Kidney capillary endothelial cell (primary cell): ENCODE results near the gene ANKRD22.
A peak's percentile ranks its signal among the peaks of the same experiment; 100 is the strongest.

Source experiments
- DNase-seq: peaks from one replicate; pipeline ENCODE4 v3.0.0-alpha.2; 2018; ENCODE audit warnings: low spot score

The ANKRD22 gene

DNA sequence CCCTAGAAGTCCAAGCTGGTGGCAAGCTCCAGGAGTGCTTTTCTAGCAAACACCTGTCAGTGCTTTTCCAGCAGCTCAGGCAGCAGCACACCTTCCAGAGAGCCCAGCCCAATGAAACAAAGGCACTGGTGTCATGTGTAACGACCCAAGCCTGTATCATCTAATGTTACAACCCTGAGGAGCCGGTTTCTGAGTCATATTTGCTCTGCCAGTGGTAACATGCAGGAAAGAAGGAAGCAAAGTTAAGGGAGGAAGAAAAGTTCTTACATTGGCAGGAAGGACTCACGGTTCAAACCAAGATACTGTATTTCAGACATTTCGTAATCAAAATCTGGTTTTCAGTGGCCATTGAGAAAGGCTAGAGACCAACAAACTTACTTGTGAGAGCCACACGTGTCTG lies at the start of gene ANKRD22:
Gene ANKRD22, minus strand, starts transcription at position 139 of the 400 bp plus-strand sequence. CDS start 237 bp downstream, outside the sequence.
- no peak for DNase-seq

DNA sequence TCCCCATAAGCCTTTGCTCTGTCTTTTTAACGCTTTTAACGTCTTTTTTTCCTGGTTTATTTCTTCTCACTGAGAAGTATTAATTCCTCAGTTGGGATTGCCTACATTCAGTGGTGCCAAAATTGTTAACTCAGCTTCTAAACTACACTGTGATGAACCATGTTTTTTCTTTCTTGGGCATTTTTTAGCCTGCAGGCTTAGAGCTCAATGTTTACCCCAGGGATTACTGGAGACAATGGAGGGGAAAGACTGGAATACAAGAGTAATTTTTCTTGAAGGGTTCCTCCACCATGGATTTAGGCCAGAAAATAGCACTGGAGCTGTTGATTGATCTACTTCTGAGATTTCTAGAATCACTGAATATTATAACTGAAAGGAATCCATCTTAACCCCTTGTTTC lies 48.2 kb upstream of the ANKRD22 start:
- no peak for DNase-seq

DNA sequence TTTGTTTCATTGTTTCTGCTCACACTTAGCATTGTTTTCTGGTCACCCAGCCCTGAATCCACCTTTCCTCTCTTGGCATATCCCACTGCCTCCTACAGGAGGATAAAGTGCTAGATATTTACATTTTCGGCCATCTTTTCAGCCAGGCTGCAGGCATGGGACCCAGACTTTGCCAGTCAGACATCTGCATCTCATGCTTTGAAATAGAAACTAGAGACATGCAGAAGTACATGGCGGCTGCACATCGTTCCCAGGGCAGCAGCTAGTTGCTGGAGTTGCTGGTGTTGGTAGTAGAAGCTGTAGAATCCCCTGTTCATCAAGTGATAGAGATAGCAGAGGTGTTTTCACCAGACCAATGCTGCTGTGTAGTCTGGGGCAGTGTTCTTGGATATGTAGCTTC lies 47.1 kb upstream of the ANKRD22 start:
- DNase-seq: no peak

DNA sequence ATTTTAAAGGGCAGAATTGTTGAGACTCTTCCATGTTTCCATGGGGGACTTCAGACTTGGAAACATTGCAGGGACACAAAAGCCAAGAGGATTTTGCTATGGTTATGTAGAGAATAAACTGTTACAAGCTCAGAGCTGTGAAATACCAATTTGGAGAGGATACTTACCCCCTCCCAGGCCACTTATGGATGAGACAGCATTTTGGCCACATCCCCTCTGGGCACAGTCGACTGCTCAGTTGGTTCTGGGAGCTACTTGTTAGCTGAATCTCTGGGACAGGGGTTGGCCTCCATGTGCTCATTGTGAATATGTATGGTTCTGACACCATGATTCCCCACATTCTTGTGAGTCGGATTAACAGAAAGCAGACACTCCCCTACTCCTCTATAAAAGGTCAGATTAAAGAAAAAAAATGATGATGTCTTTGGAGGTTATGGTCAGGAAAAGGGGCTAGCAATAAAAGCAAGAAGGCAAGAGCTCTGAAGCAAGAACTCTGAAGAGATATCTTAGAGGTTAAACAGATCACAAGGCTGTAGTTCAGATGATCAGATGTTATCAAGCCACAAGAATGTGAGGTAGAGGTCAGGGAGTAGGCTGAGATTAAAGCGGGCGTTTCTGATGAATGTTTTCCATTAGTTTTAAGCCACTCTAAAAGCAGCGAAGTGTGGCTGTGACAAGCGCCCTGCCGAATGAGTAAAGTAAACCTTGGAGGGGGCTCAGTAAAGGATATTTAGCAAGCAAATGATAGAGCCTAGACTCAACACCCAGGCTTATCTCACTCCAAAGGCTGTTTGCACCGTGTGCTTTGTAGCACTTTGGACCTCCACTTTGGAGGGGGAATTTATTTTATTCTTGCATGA lies 45.6 kb upstream of the ANKRD22 start:
- DNase-seq: no peak

DNA sequence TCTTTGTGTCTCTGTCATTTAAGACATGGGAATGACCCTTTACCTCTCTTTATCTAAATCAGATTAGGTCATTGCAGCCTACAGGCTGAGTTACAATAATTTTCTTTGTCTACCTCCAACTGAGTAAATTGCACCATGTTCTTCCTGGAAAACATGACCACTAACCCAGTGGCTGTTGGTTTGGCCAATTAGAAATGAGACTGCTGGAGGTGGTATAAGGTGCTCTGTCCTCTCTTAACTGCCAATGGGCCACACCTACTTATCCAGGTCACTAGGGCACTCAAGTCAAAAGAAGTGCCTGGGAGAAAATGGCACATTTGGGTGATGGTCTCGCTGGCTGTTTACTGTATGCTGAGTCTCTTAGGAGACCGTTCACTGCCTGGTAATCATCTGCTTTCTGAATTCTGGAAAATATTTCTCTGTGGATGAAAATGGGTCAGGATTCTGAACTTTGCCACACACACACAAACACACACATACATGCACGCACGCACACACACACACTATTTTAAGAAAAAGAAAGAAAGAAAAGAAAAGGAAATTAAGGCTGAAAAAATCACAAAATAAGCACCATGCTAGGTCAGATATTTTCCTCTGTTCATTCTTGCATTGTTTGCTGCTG lies 44.8 kb upstream of the ANKRD22 start:
- DNase-seq: no peak

DNA sequence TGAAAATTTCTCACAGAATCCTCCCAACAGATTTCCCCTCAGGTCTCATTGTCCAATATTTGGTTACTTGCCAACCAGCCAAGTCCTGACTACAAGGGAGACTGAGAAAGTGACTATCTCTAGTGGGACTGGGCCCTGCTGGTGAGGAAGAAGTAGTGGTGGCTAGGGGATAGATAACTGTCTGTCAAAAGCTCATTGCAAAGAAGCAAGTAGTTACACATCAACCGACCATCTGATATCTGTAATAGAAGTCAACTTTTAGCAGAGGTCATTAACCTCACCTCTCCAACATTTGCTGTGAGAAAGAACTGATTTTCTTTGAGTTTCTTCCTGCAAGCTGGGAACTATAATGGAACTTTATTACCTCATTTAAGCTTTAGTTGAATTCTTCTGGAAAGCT lies 43.6 kb upstream of the ANKRD22 start:
- no peak for DNase-seq

DNA sequence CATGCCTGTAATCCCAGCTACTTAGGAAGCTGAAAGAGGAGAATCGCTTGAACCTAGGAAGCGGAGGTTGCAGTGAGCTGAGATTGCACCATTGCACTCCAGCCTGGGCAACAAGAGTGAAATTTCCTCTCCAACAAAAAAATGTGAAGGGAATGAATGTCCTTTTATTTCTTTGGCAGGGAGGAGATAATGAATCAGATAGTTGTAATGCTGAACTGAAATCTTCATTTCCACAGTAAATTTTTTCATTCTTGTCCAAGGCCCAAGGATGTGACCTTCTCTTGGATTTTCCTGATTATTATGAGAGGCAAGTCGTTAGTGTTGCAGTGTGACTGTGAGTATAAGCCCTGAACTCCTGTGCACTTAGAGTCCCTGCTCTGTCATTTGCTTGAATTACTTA lies 42.0 kb upstream of the ANKRD22 start:
- no peak for DNase-seq

DNA sequence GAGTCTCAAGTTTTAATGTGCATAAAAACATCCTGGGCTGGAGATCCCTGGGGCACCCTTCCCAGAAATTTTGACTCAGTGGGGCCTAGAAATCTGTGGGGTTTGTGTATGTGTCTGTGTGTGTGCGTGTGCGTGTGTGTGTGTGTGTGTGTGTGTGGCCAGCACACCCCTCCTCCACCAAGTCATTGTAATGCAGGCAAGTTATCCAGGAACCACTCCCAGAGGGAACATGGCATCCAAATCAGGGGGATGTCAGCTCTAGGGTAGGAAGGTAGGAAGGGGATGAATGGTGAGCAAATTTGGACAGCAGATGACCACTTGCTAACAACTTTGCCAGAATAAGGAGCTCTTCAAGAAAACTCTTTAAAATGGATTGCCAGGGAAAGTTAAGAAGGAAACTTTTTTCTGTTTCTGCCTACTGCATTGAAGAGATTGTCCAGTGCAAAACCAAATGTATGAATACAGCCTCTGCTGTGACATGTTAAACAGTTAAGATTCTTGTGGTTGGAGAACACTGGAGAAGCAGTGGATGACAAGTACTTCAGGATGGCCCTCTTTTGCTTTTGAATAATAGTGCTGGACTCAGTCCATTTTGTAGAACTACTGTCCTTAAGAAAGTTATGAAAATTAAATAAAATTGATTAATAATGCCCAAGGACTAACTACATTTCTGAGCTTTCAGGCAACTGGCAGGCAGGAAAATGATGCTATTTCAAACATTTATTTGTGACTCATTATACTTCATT lies 40.8 kb upstream of the ANKRD22 start:
- DNase-seq: no peak

DNA sequence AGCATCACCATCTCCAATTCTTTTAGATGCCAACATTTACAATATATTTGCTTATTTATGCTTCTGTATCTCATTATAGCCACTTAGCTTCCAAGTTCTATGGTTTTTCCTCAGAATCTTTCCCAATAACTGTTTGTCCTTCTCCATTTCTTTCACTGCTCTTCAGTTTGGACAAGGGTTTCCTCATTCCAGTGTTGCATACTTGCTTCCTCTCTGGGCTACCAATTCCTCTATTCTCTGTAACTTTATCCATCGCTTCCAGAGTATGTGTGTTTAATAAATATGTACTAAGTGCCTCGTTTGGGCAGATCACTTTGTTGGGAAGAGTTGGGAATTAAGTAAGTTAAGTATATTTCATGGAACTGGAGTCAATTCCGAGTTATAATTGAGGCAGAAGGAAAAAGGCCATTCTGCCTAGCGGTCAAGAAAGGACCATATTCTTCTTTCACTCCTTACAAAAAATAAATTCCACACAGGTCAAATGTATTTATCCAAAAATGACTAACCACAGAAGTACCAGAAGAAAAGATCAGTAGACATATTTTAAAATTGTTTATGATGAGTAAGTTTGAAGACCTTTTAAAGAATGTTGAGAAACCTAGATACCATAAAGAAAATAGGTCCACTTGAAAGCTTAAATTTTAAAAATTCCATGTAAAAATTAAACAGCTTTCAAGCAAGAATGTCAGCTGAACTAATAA lies 39.2 kb upstream of the ANKRD22 start:
- DNase-seq: no peak

DNA sequence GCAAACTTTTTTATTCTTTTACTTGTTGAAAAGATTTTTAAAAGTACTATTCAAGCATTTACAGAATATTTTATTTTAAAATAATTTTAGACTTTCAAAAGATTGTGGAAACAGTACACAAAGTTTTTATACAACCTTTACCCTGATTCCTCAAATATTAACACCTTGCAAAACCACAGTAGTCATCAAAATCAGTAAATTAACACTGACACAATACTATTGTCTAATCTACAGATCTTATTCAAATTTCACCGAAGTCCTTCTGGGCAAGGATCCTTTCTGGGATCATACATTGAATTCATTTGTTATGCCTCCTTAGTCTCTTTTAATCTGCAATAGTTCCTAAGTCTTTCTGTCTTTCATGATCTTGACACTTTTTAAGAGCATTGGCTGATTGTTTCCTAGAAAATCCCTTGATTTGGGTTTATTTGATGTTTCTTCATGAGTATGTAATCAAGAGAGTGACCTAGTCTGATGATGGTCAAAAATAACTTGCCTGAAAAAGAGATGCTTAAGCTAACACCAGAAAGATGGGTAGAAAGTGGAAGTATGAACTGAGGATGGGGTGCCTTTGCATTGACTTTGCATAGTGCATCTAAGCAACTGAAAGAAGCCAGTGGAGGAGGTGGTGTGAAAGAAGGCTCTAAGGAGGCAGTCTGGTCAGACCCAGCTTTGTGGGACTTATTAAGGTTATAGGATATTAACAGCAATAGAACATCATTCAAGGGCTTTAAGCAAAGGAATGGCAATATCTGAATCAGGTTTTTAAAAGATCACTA lies 38.1 kb upstream of the ANKRD22 start:
- no peak for DNase-seq

DNA sequence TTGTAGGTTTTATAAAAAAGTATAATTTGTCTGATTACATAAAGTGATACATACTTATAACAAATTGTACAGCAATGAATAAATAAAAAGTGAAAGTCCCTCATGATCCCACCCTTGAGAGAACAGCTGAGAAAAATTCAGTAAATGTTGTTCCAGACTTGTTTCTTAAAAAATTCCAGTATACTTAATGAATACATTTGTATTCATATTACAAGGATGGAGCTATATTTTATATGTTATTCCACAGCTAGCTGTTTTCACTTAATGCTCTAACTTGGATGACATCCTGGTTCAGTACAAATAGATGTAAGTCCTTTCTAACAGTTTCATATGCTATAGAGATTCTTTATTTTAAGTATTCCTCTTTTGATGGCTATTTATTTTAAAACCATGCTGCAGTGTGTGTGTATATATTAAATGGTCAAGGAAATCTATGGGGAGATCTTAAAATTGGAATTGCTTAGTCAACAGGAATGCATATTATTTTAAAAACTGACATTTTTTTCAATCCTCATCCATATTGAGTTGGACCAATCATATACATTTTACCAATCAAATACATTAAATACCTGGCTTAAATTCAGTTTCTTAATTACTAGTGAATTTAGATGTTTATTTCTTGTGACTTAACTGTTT lies 37.3 kb upstream of the ANKRD22 start:
- no peak for DNase-seq

DNA sequence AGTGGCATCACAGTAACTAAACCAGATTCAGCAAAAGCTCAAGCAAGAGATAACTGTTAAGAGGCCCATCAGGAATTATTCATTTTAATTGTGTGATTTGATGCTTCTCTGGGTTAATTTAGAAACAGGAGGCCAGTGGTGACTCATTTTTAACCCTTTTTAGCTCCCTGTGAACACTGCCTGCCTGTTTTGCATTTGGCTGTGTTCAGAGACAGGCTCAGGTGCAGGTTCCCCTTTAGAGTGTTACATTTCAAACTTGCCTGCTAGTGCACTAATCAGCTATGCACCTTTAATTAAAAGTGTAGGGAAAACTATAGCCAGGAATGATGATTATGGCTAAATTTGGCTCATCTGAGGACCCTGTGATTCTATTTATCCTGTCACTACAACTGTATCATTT lies 34.9 kb upstream of the ANKRD22 start:
- no peak for DNase-seq

DNA sequence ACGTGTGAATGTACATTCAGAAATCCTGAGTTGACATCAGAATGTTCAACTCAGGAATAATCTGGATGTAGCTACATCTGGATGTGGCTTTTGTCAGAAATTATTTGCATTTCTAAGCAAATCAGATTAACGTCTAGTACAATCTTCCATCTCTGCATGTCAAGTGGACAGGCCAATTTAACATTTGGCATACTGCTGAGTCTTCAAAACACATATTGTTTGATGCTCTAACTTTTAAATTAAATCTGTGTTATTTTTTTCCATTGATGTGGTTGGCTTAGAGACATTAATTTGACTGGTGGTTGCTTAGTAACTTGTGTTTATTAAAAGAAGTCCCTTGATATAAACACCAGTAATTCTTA lies 31.8 kb upstream of the ANKRD22 start:
- no peak for DNase-seq

DNA sequence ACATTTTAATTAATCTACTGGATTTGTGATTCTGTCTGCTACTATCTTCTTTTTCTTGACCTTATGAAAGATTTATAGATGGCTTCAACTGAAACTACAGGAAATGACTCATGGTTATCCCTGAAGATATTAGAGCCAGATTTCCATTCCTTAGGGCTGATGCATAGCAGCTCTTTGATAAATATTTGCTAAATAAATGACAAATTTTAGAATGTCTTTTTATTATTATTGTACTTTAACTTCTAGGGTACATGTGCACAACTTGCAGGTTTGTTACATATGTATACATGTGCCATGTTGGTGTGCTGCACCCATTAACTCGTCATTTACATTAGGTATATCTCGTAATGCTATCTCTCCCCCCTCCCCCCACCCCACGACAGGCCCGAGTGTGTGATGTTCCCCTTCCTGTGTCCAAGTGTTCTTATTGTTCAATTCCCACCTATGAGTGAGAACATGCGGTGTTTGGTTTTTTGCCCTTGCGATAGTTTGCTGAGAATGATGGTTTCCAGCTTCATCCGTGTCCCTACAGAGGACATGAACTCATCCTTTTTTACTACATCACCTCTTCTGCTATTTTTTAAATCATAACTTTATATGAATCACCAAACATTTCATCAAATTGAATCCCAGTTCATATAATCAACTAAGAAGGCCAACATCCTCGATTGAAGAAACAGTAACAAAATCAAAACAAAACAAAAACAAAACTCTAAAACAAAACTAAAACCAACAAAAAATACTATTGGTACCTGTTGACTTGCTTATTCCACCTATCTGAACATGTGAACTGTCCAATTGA lies 31.2 kb upstream of the ANKRD22 start:
- peak; percentile 77 for DNase-seq

DNA sequence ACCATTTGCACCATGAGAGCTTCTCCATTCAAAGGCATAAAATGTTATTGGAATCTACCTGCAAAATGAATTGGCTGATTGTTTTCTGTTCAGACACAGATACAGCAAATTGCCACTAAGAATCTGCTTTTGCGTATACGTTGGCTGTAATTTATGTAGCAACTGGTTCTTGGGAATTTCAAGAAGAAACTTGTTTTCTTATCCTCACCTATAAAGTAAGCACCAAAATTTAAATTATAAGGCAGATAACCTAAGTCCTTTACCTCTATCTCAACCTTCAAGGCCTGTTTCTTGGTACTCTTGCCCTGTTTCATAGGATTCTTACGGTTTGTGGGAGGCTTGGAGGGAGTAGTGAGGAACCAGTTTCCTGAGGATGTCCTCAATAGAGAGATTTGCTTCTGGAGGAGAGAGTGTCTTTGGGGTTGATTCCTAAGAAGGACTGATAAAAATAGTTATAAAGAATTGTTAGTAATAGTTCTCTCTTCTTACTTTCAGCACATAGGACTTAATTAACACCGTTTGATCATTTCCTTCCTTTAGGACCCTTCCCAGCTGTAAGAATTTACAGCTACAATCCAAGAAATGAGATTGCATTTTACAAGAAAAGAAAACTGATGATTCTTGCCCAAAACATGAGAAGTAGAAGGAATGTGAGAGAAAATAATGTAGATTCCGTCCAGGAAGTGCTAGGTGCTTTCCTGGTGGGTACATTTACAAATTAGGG lies 30.4 kb upstream of the ANKRD22 start:
- no peak for DNase-seq

DNA sequence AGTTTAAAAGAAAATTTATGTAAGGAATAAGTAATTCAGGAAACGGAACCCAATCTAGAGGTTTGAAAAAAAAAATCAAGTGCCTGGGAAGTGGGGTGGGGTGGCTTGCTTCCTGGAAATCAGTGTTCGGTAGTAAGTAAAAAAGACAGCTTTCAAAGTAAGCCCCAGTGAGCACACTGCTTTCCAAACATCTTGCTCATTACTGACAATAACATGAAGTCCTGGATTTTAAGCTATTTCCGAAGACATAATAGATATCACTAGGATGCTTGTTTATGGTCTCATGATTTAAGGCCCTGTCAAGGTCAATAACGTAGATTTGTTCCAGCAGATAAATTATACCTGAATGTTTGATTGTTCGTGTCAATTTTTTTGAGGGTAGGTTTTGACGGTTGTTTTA lies 29.7 kb upstream of the ANKRD22 start:
- DNase-seq: no peak

DNA sequence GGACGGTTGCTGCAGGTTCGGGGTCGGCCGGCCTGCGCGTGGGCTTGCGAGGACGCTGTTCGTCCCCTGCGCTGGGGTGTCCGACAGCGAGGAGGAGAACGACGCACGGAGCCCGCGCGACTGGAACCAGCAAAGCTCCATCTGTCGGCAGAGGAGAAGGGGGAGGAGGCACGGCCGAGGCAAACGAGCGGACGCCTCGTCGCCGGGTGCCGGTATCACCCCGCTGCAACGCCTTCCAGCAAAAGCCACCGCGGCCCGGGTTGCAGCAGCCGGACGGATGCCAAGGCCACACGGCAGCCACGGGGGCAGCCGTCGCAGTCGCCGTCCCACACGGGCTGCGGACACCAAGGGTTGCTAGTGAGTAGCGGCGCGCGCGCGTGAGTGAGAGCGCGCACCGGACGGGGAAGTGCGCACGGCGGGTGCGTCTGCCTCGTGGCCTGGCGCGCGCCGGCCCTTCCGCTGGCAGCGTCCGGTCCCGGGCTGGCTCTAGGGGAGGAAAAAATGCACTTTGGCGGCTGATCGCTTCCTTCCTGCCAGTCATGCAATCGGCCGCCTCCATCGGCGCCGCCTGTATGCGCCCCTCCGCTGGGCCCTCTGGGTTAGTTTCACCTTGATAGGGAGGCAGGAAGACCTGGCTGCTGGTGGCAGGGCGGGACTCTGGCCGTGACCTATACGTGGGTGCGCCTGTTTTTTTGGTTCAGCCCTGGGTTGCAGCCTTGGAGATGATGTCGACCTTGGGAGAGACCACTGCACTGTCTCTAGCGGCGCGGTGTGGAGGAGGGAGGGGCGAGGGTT lies 28.8 kb upstream of the ANKRD22 start:
- peak; percentile 89 for DNase-seq

DNA sequence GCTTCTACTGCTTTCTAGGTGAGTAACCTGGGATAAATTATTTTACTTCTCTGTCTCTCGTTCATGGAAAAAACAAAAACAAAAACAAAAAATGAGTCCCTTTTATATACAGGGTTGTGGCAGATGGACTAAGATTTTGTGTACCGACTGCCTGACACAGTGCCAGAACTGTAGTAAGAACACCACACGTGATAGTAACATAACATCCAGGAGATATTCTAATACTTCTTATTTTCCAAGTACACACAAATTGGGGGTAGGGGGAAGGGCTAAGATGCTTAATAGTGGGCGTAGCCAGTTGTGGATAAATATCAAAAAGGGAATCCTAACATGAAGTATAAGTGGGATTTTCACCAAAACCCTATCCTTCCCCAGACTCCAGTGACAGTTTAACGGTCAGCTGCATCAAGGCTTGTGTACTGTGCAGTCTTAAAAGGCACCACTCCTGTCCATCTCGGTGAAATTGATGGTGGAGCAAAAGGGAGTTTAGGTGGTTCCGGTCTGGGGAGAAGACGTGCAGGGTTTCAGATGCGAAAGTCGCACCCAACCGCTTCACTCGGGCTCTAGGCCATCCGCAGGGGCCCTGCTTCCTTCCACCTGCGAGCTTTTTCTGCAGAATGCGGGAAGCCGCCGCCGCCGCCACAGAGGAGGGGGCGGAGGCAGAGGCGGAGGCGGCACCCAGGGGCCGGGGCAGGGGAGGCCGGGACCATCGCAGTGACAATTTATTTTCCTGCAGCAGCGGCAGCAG lies 28.1 kb upstream of the ANKRD22 start, which contains the start of gene STAMBPL1:
Gene STAMBPL1, plus strand, starts transcription at position 712 of the 748 bp plus-strand sequence. CDS start 21,464 bp downstream, outside the sequence.
- DNase-seq: no peak
